Liver (tissue), 9 donors: ENCODE measurements around the gene CCT7. TPM values are rescaled to one million over a fixed set of nuclear protein-coding genes. Genes with fewer than 3 reads are reported as not detected.

Experiments
- DNase-seq: peaks from one replicate; pipeline ENCODE4 v3.0.0-alpha.2; 2017; ENCODE audit warnings: low spot score
- H3K27ac ChIP-seq, 2 donors: one replicate each; pipeline ENCODE4 v1.7.0; 2013; ENCODE audit warnings: inconsistent platforms in 2 of 2, low read length in 2 of 2, control low read depth in 1 of 2, low read depth in 1 of 2, mild to moderate bottlenecking in 1 of 2
- H3K27me3 ChIP-seq, 4 donors: one replicate each; pipeline versions ENCODE4 v1.6.1 to v1.7.0; 2013; ENCODE audit warnings: low read length in 3 of 4, inconsistent platforms in 1 of 4, mild to moderate bottlenecking in 1 of 4, moderate library complexity in 1 of 4; ENCODE audit not compliant: control insufficient read depth in 4 of 4, insufficient read depth in 4 of 4
- H3K36me3 ChIP-seq, 4 donors: one replicate each; pipeline versions ENCODE4 v1.6.1 to v1.7.0; 2013; ENCODE audit warnings: low read length in 3 of 4, mild to moderate bottlenecking in 3 of 4, low read depth in 1 of 4, moderate library complexity in 1 of 4; ENCODE audit not compliant: control insufficient read depth in 4 of 4, insufficient read depth in 3 of 4
- H3K4me1 ChIP-seq, 4 donors: one replicate each; pipeline versions ENCODE4 v1.6.1 to v1.7.0; 2013; ENCODE audit warnings: low read length in 3 of 4, mild to moderate bottlenecking in 3 of 4, moderate library complexity in 1 of 4; ENCODE audit not compliant: control insufficient read depth in 4 of 4, insufficient read depth in 4 of 4
- H3K4me3 ChIP-seq, 3 donors: one replicate each; pipeline versions ENCODE4 v1.6.1 to v1.7.0; 2013; ENCODE audit warnings: low read length in 3 of 3, control low read depth in 1 of 3, low read depth in 1 of 3, mild to moderate bottlenecking in 1 of 3
- H3K9ac ChIP-seq, 2 donors: one replicate each; pipeline ENCODE4 v1.7.0; 2013; ENCODE audit warnings: low read length in 2 of 2, mild to moderate bottlenecking in 2 of 2, moderate library complexity in 2 of 2, control low read depth in 1 of 2, low read depth in 1 of 2
- H3K9me3 ChIP-seq, 4 donors: one replicate each; pipeline versions ENCODE4 v1.6.1 to v1.7.0; 2013; ENCODE audit warnings: low read length in 3 of 4; ENCODE audit not compliant: control insufficient read depth in 4 of 4
- CTCF ChIP-seq: fragments of 150-350 bp; IDR thresholded peaks from 2 replicates; pipeline ENCODE4 v1.5.1; 2017; ENCODE audit warnings: improper control_type of control experiment, low read depth, low read length; ENCODE audit not compliant: missing input control
- EGR1 ChIP-seq, 2 donors: IDR thresholded peaks; 2 replicates each; pipeline ENCODE4 v1.6.1; 2016 to 2018; ENCODE audit warnings: antibody characterized with exemption in 2 of 2, low read depth in 2 of 2
- FOXA1 ChIP-seq: IDR thresholded peaks from 2 replicates; pipeline ENCODE4 v1.6.1; 2016; ENCODE audit warnings: antibody characterized with exemption
- FOXA2 ChIP-seq: IDR thresholded peaks from 2 replicates; pipeline ENCODE4 v1.6.1; 2016; ENCODE audit warnings: antibody characterized with exemption
- GABPA ChIP-seq, 2 donors: IDR thresholded peaks in 1 of 2; conservative IDR thresholded peaks in 1 of 2; 2 replicates each; pipeline ENCODE4 v1.6.1; 2016; ENCODE audit warnings: antibody characterized with exemption in 2 of 2, mild to moderate bottlenecking in 1 of 2, moderate library complexity in 1 of 2
- HNF4A ChIP-seq, 2 donors: conservative IDR thresholded peaks; 2 replicates each; pipeline ENCODE4 v1.6.1; 2016; ENCODE audit warnings: antibody characterized with exemption in 2 of 2, mild to moderate bottlenecking in 2 of 2
- HNF4G ChIP-seq: IDR thresholded peaks from 2 replicates; pipeline ENCODE4 v1.6.1; 2016; ENCODE audit warnings: antibody characterized with exemption
- JUND ChIP-seq, 2 donors: IDR thresholded peaks; 2 replicates each; pipeline ENCODE4 v1.6.1; 2016; ENCODE audit warnings: antibody characterized with exemption in 2 of 2
- MAX ChIP-seq: IDR thresholded peaks from 2 replicates; pipeline ENCODE4 v1.6.1; 2016; ENCODE audit warnings: antibody characterized with exemption
- NR2F2 ChIP-seq: IDR thresholded peaks from 2 replicates; pipeline ENCODE4 v1.6.1; 2016; ENCODE audit warnings: antibody characterized with exemption
- RAD21 ChIP-seq, 2 donors: IDR thresholded peaks; 2 replicates each; pipeline ENCODE4 v1.6.1; 2016; ENCODE audit warnings: antibody characterized with exemption in 2 of 2, mild to moderate bottlenecking in 2 of 2
- REST ChIP-seq: IDR thresholded peaks from 2 replicates; pipeline ENCODE4 v1.6.1; 2016; ENCODE audit warnings: antibody characterized with exemption, mild to moderate bottlenecking
- RXRA ChIP-seq, 2 donors: IDR thresholded peaks; 2 replicates each; pipeline ENCODE4 v1.6.1; 2017 to 2018; ENCODE audit warnings: antibody characterized with exemption in 2 of 2, mild to moderate bottlenecking in 1 of 2
- SP1 ChIP-seq: IDR thresholded peaks from 2 replicates; pipeline ENCODE4 v1.6.1; 2018; ENCODE audit warnings: antibody characterized with exemption, mild to moderate bottlenecking
- TAF1 ChIP-seq: conservative IDR thresholded peaks from 2 replicates; pipeline ENCODE4 v1.6.1; 2016; ENCODE audit warnings: antibody characterized with exemption, mild to moderate bottlenecking
- YY1 ChIP-seq: IDR thresholded peaks from 2 replicates; pipeline ENCODE4 v1.6.1; 2016; ENCODE audit warnings: antibody characterized with exemption, mild to moderate bottlenecking
- ZBTB33 ChIP-seq: IDR thresholded peaks from 2 replicates; pipeline ENCODE4 v1.6.1; 2016; ENCODE audit warnings: antibody characterized with exemption
- WGBS: extraction: QIAGEN DNeasy Blood & Tissue Kit; methylation state at CpG from one replicate; pipeline ENCODE4 v1.1.7; 2013; 5-methylcytosine and 5-hydroxymethylcytosine counted together
- polyA plus RNA-seq, 2 donors: library from polyadenylated mRNA; stranded (reverse) in 1 of 2; unstranded in 1 of 2; fragments of 200-250 nt in 1 of 2; fragments of >200 nt in 1 of 2; fragmentation: Nextera tagmentation in 1 of 2; extraction: Ambion mirVana in 1 of 2; gene quantifications; one replicate each; pipeline versions ENCODE4 v1.2.1 to v1.2.3, GENCODE V29; 2013 to 2015
- total RNA-seq, 2 donors: library from RNA; depleted of rRNA; stranded (reverse); fragments of >200 nt; gene quantifications; one replicate each; pipeline ENCODE4 v1.2.3, GENCODE V29; 2014
- TF ChIP-seq, protein P1 (sequence below): IDR thresholded peaks from 2 replicates; pipeline ENCODE4 v1.6.1; 2016; ENCODE audit warnings: antibody characterized with exemption
- donor health status: healthy.
- donor health status: healthy.
- donor health status: healthy.
- donor health status: healthy.
- donor health status: healthy.

The CCT7 gene
- total and polyA plus RNA-seq, 4 donors: 83.7 to 115 (median 101) TPM

- Histone ChIP-seq H3K9ac (no peak overlapping the region), H3K4me3 (no peak overlapping the region), H3K27ac (no peak overlapping the region), H3K36me3 (peaks cover 0 to 4% (median under 1%) of the 10 kb centered on the region in 4 donors), H3K9me3 (no peaks in the 10 kb centered on the region), H3K27me3 (no peaks in the 10 kb centered on the region), H3K4me1 (no peaks in the 10 kb centered on the region)
- 88% methylated on average over 8 of the region's 8 CpGs for WGBS
- no peak for DNase-seq
- no peak for TF ChIP-seq TAF1
- TF ChIP-seq NR2F2: no peak
- no peak for TF ChIP-seq RXRA (IDR thresholded peaks at IDR 0.05)
- TF ChIP-seq JUND (IDR thresholded peaks at IDR 0.05): no peak
- TF ChIP-seq CTCF: no peak
- no peak for TF ChIP-seq EGR1 (IDR thresholded peaks at IDR 0.05; ENCODE audit: low read depth in 2 of 2)
- no peak for TF ChIP-seq FOXA1
- no peak for TF ChIP-seq FOXA2
- no peak for TF ChIP-seq GABPA (IDR thresholded peaks at IDR 0.05 in 1 of 2, conservative IDR thresholded peaks at IDR 0.05 in 1 of 2)
- TF ChIP-seq ZBTB33: no peak
- TF ChIP-seq SP1: no peak
- TF ChIP-seq, protein P1, sequence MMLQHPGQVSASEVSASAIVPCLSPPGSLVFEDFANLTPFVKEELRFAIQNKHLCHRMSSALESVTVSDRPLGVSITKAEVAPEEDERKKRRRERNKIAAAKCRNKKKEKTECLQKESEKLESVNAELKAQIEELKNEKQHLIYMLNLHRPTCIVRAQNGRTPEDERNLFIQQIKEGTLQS: no peak
- no peak for TF ChIP-seq MAX
- TF ChIP-seq YY1: no peak
- no peak for TF ChIP-seq RAD21 (IDR thresholded peaks at IDR 0.05)
- no peak for TF ChIP-seq HNF4G
- TF ChIP-seq HNF4A (conservative IDR thresholded peaks at IDR 0.05): no peak
- no peak for TF ChIP-seq REST
Observed at GRCh38 chr2:73259276-73259675, 25.2 kb downstream of the CCT7 start.
